Renal pelvis (tissue), 3 donors: ENCODE measurements around the gene AZIN2. TPM values are rescaled to one million over a fixed set of nuclear protein-coding genes. Genes with fewer than 3 reads are reported as not detected.

Source experiments
- polyA plus RNA-seq, 3 donors: library from polyadenylated mRNA; unstranded; fragments of 120-200 nt; gene quantifications; one replicate each; pipeline ENCODE4 v1.2.1, GENCODE V29; 2013; ENCODE audit not compliant: insufficient read length in 3 of 3

The AZIN2 gene
- polyA plus RNA-seq, 3 donors: 7.3 to 10.8 (median 9.9) TPM

Other genes starting within 250 kb of the AZIN2 start
- 10 to 100 TPM; 44.2 to 54.0 (median 52.3) TPM for gene FNDC5, start 210.2 kb upstream of the AZIN2 start, polyA plus RNA-seq
- 1 to 10 TPM in 1 of 3 donors, under 1 TPM in 2; 0.15 to 1.4 (median 0.62) TPM for gene HPCA, start 194.7 kb upstream of the AZIN2 start, polyA plus RNA-seq
- gene TMEM54, start 179.8 kb upstream of the AZIN2 start, polyA plus RNA-seq: 10 to 100 TPM in 1 of 3 donors, 1 to 10 TPM in 2; 7.2 to 10.1 (median 7.4) TPM
- gene RNF19B, start 116.3 kb upstream of the AZIN2 start, polyA plus RNA-seq: 10 to 100 TPM; 17.7 to 19.9 (median 18.5) TPM
- gene AK2, start 44.3 kb upstream of the AZIN2 start, polyA plus RNA-seq: 100 to 1,000 TPM; 206 to 247 (median 241) TPM
- gene TRIM62, start 100.9 kb downstream of the AZIN2 start, polyA plus RNA-seq: 1 to 10 TPM; 7.0 to 9.5 (median 7.7) TPM
- gene ZNF362, start 175.3 kb downstream of the AZIN2 start, polyA plus RNA-seq: 10 to 100 TPM; 64.9 to 77.0 (median 67.5) TPM
- under 1 TPM in 2 of 3 donors, not detected in 1; 0.44 to 0.51 TPM for gene A3GALT2, start 239.9 kb downstream of the AZIN2 start, polyA plus RNA-seq